Activated T-cell treated with anti-CD3 and anti-CD28 coated beads, Interleukin-2, amount 50 U/mL, for 4 hours (primary cell): ENCODE measurements around the gene LMTK2. TPM values are rescaled to one million over a fixed set of nuclear protein-coding genes. Genes with fewer than 3 reads are reported as not detected.

Source experiments
- ATAC-seq, 2 donors: fragments of 200-7000 bp; cut with Tn5 transposase; one replicate each; pipeline ENCODE4 v1.10.0; 2021
- DNase-seq: peaks from one replicate; pipeline ENCODE4 v3.0.0-alpha.2; 2020
- H3K27me3 Mint-ChIP-seq: one replicate; pipeline ENCODE4 v1.8.0; 2021; ENCODE audit warnings: low read depth, mixed read lengths
- H3K36me3 Mint-ChIP-seq: one replicate; pipeline ENCODE4 v1.8.0; 2022; ENCODE audit warnings: mixed read lengths; ENCODE audit not compliant: insufficient read depth
- H3K4me1 Mint-ChIP-seq: one replicate; pipeline ENCODE4 v1.8.0; 2021; ENCODE audit warnings: low read depth, mixed read lengths
- H3K4me3 Mint-ChIP-seq: one replicate; pipeline ENCODE4 v1.8.0; 2021; ENCODE audit warnings: mild to moderate bottlenecking, moderate library complexity, mixed read lengths
- H3K9me3 Mint-ChIP-seq: one replicate; pipeline ENCODE4 v1.8.0; 2021; ENCODE audit warnings: mixed read lengths
- total RNA-seq, 3 donors: library from RNA; stranded (reverse); gene quantifications; one replicate each; pipeline ENCODE4 v1.2.1, GENCODE V29; 2021

LMTK2 gene
- total RNA-seq, 3 donors from 2014 or later = 18.5 to 23.2 (median 18.6) TPM

DNA sequence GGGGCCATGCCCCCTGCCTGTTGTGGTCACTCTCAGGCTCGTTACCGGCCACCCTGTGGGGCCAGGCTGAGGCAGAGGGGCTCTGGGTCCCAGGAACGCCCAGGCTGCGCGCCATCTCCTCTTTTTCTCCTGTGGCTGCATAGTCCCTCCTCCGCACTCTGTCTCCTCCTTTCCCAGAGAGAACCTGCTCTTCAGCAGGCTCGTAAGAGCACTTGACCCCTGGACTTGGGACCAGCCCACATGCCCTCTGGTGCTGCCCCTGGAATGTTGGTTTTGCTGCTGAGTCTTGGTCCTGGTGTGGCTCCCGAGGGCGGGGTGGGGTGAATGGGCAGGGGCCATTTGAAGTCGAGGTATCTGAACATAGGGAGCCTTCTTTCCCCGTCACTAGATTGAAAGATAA, 98.0 kb downstream of the LMTK2 start:
- Mint-ChIP-seq H3K27me3 (no peaks in the 10 kb centered on the region), H3K4me1 (peaks cover 47% of the 10 kb centered on the region), H3K4me3 (no peak overlapping the region), H3K9me3 (no peaks in the 10 kb centered on the region), H3K36me3 (peaks cover 24% of the 10 kb centered on the region)
- no peak for ATAC-seq
- no peak for DNase-seq

GRCh38 chr7:98205162-98205845, 98.6 kb downstream of the LMTK2 start:
- DNase-seq (no peak), ATAC-seq (no peak)
- peaks cover 42% of the 10 kb centered on the region for H3K4me1 Mint-ChIP-seq
- no peaks in the 10 kb centered on the region for H3K9me3 Mint-ChIP-seq
- H3K4me3 Mint-ChIP-seq = no peak overlapping the region
- H3K36me3 Mint-ChIP-seq = peaks cover 19% of the 10 kb centered on the region
- no peaks in the 10 kb centered on the region for H3K27me3 Mint-ChIP-seq

DNA sequence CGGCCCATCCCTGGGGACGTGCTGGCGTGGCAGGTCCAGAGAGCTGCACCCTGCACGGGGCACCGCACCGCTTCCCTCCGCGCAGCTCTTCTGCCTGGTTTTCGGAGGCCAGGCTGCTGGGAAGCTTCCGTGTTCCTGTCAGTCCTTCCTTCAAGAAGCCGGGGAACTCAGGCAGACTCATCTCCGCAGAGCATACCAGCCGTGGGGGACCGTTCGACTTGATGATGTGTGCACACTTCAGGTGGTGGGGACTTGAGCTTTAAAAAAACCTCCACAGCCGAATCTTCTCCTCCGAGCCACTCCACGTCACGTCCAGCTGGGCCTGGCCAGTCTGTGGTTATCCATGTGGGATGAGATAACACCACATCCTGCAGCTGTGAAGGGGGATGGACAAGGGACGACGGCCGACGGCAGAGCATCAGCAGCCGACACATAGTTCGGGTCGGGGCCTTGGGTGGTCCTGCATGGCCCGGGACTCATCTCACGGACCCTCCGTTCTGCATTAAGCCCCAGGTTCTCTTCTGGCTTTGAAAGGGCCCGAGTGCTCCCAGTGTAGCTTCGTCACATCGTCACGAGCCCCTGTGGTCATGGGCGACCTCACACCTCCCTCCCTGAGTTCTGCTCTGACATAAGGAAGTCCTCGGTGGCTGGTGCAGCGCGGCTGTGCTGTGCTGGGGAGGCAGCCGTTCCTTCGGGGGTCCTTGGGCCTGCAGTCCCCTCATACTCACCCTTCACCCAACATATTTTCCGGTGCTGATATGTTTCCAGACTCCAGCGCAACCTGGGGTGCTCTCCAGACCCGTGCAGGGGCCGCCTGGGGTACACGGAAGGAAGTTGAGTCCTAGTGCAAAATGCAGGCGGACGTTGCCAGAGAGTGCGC, 100.0 kb downstream of the LMTK2 start:
- Mint-ChIP-seq H3K4me1 (peaks cover 30% of the 10 kb centered on the region), H3K36me3 (peaks cover 17% of the 10 kb centered on the region), H3K27me3 (no peaks in the 10 kb centered on the region), H3K9me3 (no peaks in the 10 kb centered on the region), H3K4me3 (no peak overlapping the region)
- DNase-seq (no peak), ATAC-seq (no peak)

- DNase-seq (no peak), ATAC-seq (no peak)
- H3K4me3 Mint-ChIP-seq = peak overlapping the region; percentile 58
Observed at GRCh38 chr7:98209166-98209920, 102.7 kb downstream of the LMTK2 start.

GRCh38 chr7:98210513-98211220, 104.0 kb downstream of the LMTK2 start:
- no peaks in the 10 kb centered on the region for H3K9me3 Mint-ChIP-seq
- peaks cover 4% of the 10 kb centered on the region for H3K4me1 Mint-ChIP-seq
- no peak for ATAC-seq
- no peak for DNase-seq
- no peak overlapping the region for H3K4me3 Mint-ChIP-seq
- H3K36me3 Mint-ChIP-seq = peaks cover 17% of the 10 kb centered on the region
- no peaks in the 10 kb centered on the region for H3K27me3 Mint-ChIP-seq

More at GRCh38 chr7:98209166-98209920, 102.7 kb downstream of the LMTK2 start:
- Mint-ChIP-seq H3K27me3 (no peaks in the 10 kb centered on the region), H3K36me3 (peaks cover 17% of the 10 kb centered on the region), H3K4me1 (peaks cover 8% of the 10 kb centered on the region), H3K9me3 (no peaks in the 10 kb centered on the region)

- no peak for DNase-seq
- Mint-ChIP-seq H3K4me3 (peak within 1 kb of the TSS; percentile 63), H3K36me3 (peaks cover 12% of the 10 kb centered on the region), H3K9me3 (no peaks in the 10 kb centered on the region), H3K4me1 (peaks cover 4% of the 10 kb centered on the region), H3K27me3 (no peaks in the 10 kb centered on the region)
- ATAC-seq = peak; percentile 52 to 58
Observed at GRCh38 chr7:98211221-98211675, 104.6 kb downstream of the LMTK2 start, which contains the start of gene BHLHA15. TSS of gene BHLHA15 (plus strand) at chr7:98211439. CDS start at chr7:98212310, 871 bp downstream.

GRCh38 chr7:98211676-98212531, 105.2 kb downstream of the LMTK2 start:
- no peaks in the 10 kb centered on the region for H3K9me3 Mint-ChIP-seq
- H3K36me3 Mint-ChIP-seq = peaks cover 8% of the 10 kb centered on the region
- H3K4me3 Mint-ChIP-seq = peak overlapping the region; percentile 63
- ATAC-seq (no peak), DNase-seq (no peak)
- no peaks in the 10 kb centered on the region for H3K27me3 Mint-ChIP-seq
- peaks cover 4% of the 10 kb centered on the region for H3K4me1 Mint-ChIP-seq

- ATAC-seq (no peak), DNase-seq (no peak)
- Mint-ChIP-seq H3K9me3 (no peaks in the 10 kb centered on the region), H3K4me3 (no peak overlapping the region), H3K4me1 (peaks cover 4% of the 10 kb centered on the region), H3K36me3 (peaks cover 2% of the 10 kb centered on the region), H3K27me3 (no peaks in the 10 kb centered on the region)
Observed at GRCh38 chr7:98212532-98213041, 105.9 kb downstream of the LMTK2 start.

GRCh38 chr7:98213296-98213887, 106.7 kb downstream of the LMTK2 start:
- H3K4me1 Mint-ChIP-seq = peaks cover 6% of the 10 kb centered on the region
- H3K36me3 Mint-ChIP-seq = no peaks in the 10 kb centered on the region
- DNase-seq (no peak), ATAC-seq (no peak)
- no peaks in the 10 kb centered on the region for H3K27me3 Mint-ChIP-seq
- no peaks in the 10 kb centered on the region for H3K9me3 Mint-ChIP-seq
- no peak overlapping the region for H3K4me3 Mint-ChIP-seq

DNA sequence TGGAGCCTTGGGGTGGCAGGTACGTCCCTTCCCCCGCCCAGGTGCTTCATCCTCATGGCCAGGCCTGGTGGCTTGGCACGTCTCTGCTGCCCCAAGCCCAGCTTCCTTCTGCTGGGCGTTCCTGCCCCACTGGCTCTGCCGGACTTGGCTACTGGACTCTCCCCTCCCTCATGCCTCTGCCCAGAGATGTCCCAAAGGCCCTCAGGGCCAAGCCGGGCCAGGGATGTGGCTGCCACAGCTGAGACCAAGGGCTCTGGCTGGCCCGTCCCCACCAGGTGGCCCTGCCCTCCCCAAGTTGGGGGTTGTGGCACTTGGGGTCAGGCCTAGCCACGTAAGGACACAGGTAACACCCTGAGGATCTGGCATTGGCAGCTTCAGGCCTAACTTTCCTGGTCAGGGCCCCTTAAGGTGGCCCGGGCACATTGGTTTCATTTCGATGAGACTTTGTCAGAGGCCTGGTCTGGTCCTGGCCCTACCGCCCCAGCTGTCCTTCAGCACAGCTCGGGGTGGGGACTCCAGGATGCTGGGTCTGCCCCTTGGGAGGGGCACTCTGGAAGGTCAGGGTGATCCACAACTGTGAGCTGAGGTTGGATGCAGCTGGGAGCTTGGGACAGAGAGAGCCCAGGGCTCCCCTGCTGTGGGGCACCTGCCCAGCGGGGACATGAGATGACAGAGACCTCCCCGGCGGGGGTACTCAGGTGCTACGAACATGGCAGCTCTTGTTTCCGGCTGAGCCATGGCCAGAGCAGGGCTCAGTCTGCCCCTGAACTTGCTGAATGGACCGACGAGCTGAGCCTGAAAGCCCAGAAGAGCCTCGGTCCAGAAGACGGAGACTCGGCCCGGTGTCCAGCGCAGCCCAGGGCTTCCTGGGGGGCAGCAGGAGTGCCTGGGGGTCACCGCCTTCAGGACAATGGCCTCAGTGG, 107.5 kb downstream of the LMTK2 start:
- peaks cover 4% of the 10 kb centered on the region for H3K36me3 Mint-ChIP-seq
- H3K9me3 Mint-ChIP-seq = no peaks in the 10 kb centered on the region
- peaks cover 14% of the 10 kb centered on the region for H3K4me1 Mint-ChIP-seq
- H3K4me3 Mint-ChIP-seq = no peak overlapping the region
- H3K27me3 Mint-ChIP-seq = no peaks in the 10 kb centered on the region
- no peak for DNase-seq
- ATAC-seq = no peak

DNA sequence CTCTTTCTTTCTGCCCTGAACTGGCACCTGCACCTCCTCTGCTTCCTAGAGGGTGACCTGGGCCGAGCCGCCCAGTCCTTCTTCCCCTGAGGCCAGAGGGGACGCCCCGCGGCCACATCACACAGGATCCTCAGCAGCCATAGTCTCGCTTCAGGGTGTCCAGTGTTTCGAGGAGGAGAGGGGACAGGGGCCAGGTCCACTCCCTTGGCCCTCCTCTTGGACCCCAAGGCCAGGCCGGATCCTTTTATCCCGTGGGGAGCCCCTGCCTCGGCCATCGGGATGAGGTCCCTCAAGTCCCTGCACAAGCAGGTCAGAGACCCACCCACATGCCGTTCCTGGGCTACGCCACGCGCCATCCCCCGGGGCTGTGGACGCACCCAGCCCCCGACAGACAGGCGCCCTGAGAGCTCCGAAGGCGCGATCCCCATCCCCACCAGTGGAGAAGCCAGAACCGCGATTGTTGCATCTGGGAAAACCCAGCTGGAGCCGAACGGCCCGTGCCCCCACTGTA, 108.2 kb downstream of the LMTK2 start:
- no peak for DNase-seq
- no peaks in the 10 kb centered on the region for H3K27me3 Mint-ChIP-seq
- H3K36me3 Mint-ChIP-seq = peaks cover 4% of the 10 kb centered on the region
- H3K9me3 Mint-ChIP-seq = no peaks in the 10 kb centered on the region
- ATAC-seq = no peak
- H3K4me1 Mint-ChIP-seq = peaks cover 19% of the 10 kb centered on the region
- no peak overlapping the region for H3K4me3 Mint-ChIP-seq
